NB4 (cell line): Measurements from ENCODE around the gene MEGF9.

Experiments used
- CTCF ChIP-seq: IDR thresholded peaks from one replicate; pipeline ENCODE4 v1.5.1; 2012; ENCODE audit warnings: low read depth, low read length
- POLR2A ChIP-seq: IDR thresholded peaks from 2 replicates; pipeline ENCODE4 v1.6.1; 2011; ENCODE audit warnings: mild to moderate bottlenecking; ENCODE audit not compliant: insufficient read length; ENCODE audit errors: extremely low read depth

GRCh38 chr9:120683150-120683549 is 31.1 kb downstream of the MEGF9 start:
- TF ChIP-seq CTCF (no peak), POLR2A (no peak)
